Spleen (tissue), 11 donors: ENCODE measurements around the gene NIPBL. TPM values are rescaled to one million over a fixed set of nuclear protein-coding genes. Genes with fewer than 3 reads are reported as not detected.
"Not testable (repeated sequence)": the region's sequence is repeated elsewhere in the genome, so short reads cannot be mapped to it uniquely, and the experiment has no call there.

Experiments
- DNase-seq: peaks from one replicate; pipeline ENCODE4 v3.0.0-alpha.2; 2020
- H3K27ac ChIP-seq, 8 donors: fragments of 200-600 bp; sonication (generic) in 7 of 8; 1 replicate in 4 of 8; 2 replicates in 4 of 8; pipeline versions ENCODE4 v1.5.0 to v1.8.0; 2016 to 2021; ENCODE audit warnings: inconsistent platforms in 4 of 8, mild to moderate bottlenecking in 4 of 8, moderate library complexity in 1 of 8
- H3K27me3 ChIP-seq, 7 donors: fragments of 200-600 bp; sonication (generic) in 6 of 7; replicated peaks in 1 of 7; 1 replicate in 4 of 7; 2 replicates in 3 of 7; pipeline versions ENCODE4 v1.5.0 to v1.8.0; 2016 to 2021; ENCODE audit warnings: inconsistent platforms in 3 of 7, mild to moderate bottlenecking in 1 of 7
- H3K36me3 ChIP-seq, 6 donors: fragments of 200-600 bp; sonication (generic) in 5 of 6; 1 replicate in 4 of 6; 2 replicates in 2 of 6; pipeline versions ENCODE4 v1.5.0 to v1.8.0; 2016 to 2021; ENCODE audit warnings: inconsistent platforms in 2 of 6
- H3K4me1 ChIP-seq, 6 donors: fragments of 200-600 bp; sonication (generic) in 5 of 6; 1 replicate in 3 of 6; 2 replicates in 3 of 6; pipeline versions ENCODE4 v1.5.0 to v1.8.0; 2016 to 2021; ENCODE audit warnings: inconsistent platforms in 3 of 6
- H3K4me3 ChIP-seq, 8 donors: fragments of 200-600 bp; sonication (generic) in 7 of 8; 1 replicate in 4 of 8; 2 replicates in 4 of 8; pipeline versions ENCODE4 v1.5.0 to v1.8.0; 2016 to 2021; ENCODE audit warnings: inconsistent platforms in 4 of 8, mild to moderate bottlenecking in 4 of 8, moderate library complexity in 2 of 8
- H3K9me3 ChIP-seq, 8 donors: fragments of 200-600 bp; sonication (generic) in 7 of 8; 1 replicate in 4 of 8; 2 replicates in 4 of 8; pipeline versions ENCODE4 v1.5.0 to v1.8.0; 2016 to 2021; ENCODE audit warnings: inconsistent platforms in 4 of 8
- CTCF ChIP-seq, 11 experiments: fragments of 200-600 bp in 7 of 11; fragments of 450-650 bp in 4 of 11; sonication (generic) in 4 of 11; IDR thresholded peaks in 8 of 11; conservative IDR thresholded peaks in 3 of 11; 1 replicate in 7 of 11; 2 replicates in 4 of 11; pipeline versions ENCODE4 v1.4.0 to v1.8.0; 2016 to 2021; ENCODE audit warnings: antibody characterized with exemption in 11 of 11, inconsistent platforms in 4 of 11, mild to moderate bottlenecking in 1 of 11
- POLR2A ChIP-seq, 3 donors: fragments of 450-650 bp; IDR thresholded peaks; one replicate each; pipeline ENCODE4 v1.5.1; 2017; ENCODE audit warnings: antibody characterized with exemption in 3 of 3, mild to moderate bottlenecking in 1 of 3
- POLR2AphosphoS5 ChIP-seq, 3 donors: sonication (generic); formaldehyde crosslinking; IDR thresholded peaks; one replicate each; pipeline ENCODE4 v1.5.1; 2017; ENCODE audit warnings: antibody characterized with exemption in 3 of 3
- whole genome bisulfite sequencing, 5 donors: extraction: QIAGEN DNeasy Blood & Tissue Kit in 3 of 5; methylation state at CpG; one replicate each; pipeline versions ENCODE4 v1.1.5 to v1.1.7; 2013 to 2018; 5-methylcytosine and 5-hydroxymethylcytosine counted together
- intact Hi-C: fragments of 100-400 bp; cut with DNase I; formaldehyde crosslinking; loops from one replicate; pipeline ENCODE4 v1.15.0; 2023; ENCODE audit warnings: low total_unique reads
- polyA plus RNA-seq, 3 donors: library from polyadenylated mRNA; stranded (reverse); fragments of 200-250 nt; gene quantifications; one replicate each; pipeline ENCODE4 v1.2.1, GENCODE V29; 2013
- total RNA-seq, 7 donors: library from RNA; depleted of rRNA in 3 of 7; stranded (reverse); fragments of >200 nt in 3 of 7; fragmentation: NEBNext Ultra II Directional in 4 of 7; extraction: Animal tissue kit (Norgen Biotek cat#: 25700) in 4 of 7; gene quantifications; one replicate each; pipeline versions ENCODE4 v1.1.0 to v1.2.1, GENCODE V29; 2016 to 2021
- donor health status: healthy with polysubstance abuse.
- donor health status: DM: no; HTN: no; CAD: no; lungs with moderate emphysema.
- donor health status: DM: no; HTN: no; CAD: no.
- donor health status: Bipolar disorder and iron deficiency.
- donor health status: healthy.
- donor health status: DM: no; HTN: no; CAD: no.
- donor health status: DM: yes; HTN: yes; CAD: no.

NIPBL gene
- total and polyA plus RNA-seq, 10 donors, result 16.8 to 103 (median 83.1) TPM

- Histone ChIP-seq H3K36me3 (peaks cover 0 to 16% (median 0%) of the 10 kb centered on the region in 6 donors), H3K27me3 (no peaks in the 10 kb centered on the region), H3K4me3 (no peak overlapping the region), H3K4me1 (no peaks in the 10 kb centered on the region), H3K9me3 (no peaks in the 10 kb centered on the region), H3K27ac (no peak overlapping the region)
- intact Hi-C loops, result no loop called here
- TF ChIP-seq POLR2A (IDR thresholded peaks at IDR 0.05), result no peak
- TF ChIP-seq POLR2AphosphoS5 (IDR thresholded peaks at IDR 0.05), result no peak
- TF ChIP-seq CTCF (IDR thresholded peaks at IDR 0.05 in 8 of 11, conservative IDR thresholded peaks at IDR 0.05 in 3 of 11), result no peak
- no peak for DNase-seq
- WGBS, 5 donors, result 84 to 90% (median 86%) methylated on average over 12 of the region's 12 CpGs
These were observed 210.1 kb downstream of the NIPBL start for GRCh38 chr5:37086466-37087173.

- 82 to 92% (median 86%) methylated on average over 6 of the region's 6 CpGs for WGBS, 5 donors
- no peaks in the 10 kb centered on the region for H3K9me3 ChIP-seq
- no peak overlapping the region for H3K27ac ChIP-seq
- no peak for TF ChIP-seq POLR2A (IDR thresholded peaks at IDR 0.05)
- TF ChIP-seq CTCF (IDR thresholded peaks at IDR 0.05 in 8 of 11, conservative IDR thresholded peaks at IDR 0.05 in 3 of 11), result no peak
- no peak for TF ChIP-seq POLR2AphosphoS5 (IDR thresholded peaks at IDR 0.05)
- intact Hi-C loops, result no loop called here
- H3K36me3 ChIP-seq, result peaks cover 0 to 16% (median 0%) of the 10 kb centered on the region in 6 donors
- DNase-seq, result no peak
- no peaks in the 10 kb centered on the region for H3K4me1 ChIP-seq
- H3K27me3 ChIP-seq, result no peaks in the 10 kb centered on the region
- no peak overlapping the region for H3K4me3 ChIP-seq
These were observed 211.4 kb downstream of the NIPBL start for GRCh38 chr5:37088009-37088408.

- TF ChIP-seq POLR2AphosphoS5 (IDR thresholded peaks at IDR 0.05), result no peak
- TF ChIP-seq CTCF (IDR thresholded peaks at IDR 0.05 in 8 of 11, conservative IDR thresholded peaks at IDR 0.05 in 3 of 11), result no peak
- TF ChIP-seq POLR2A (IDR thresholded peaks at IDR 0.05), result no peak
- Histone ChIP-seq H3K27ac (no peak overlapping the region), H3K27me3 (no peaks in the 10 kb centered on the region), H3K4me1 (no peaks in the 10 kb centered on the region), H3K9me3 (peaks cover 0 to 1% (median 0%) of the 10 kb centered on the region in 8 donors), H3K36me3 (peaks cover 0 to 18% (median 0%) of the 10 kb centered on the region in 6 donors), H3K4me3 (no peak overlapping the region)
- 70 to 87% (median 81%) methylated on average over 7 of the region's 7 CpGs for WGBS, 5 donors
- intact Hi-C loops, result no loop called here
- no peak for DNase-seq
These were observed 213.7 kb downstream of the NIPBL start for GRCh38 chr5:37090123-37090726.

- Histone ChIP-seq H3K9me3 (peaks cover 0 to 7% (median 5%) of the 10 kb centered on the region in 8 donors), H3K4me1 (no peaks in the 10 kb centered on the region), H3K36me3 (peaks cover 0 to 13% (median 0%) of the 10 kb centered on the region in 6 donors), H3K4me3 (no peak overlapping the region), H3K27ac (no peak overlapping the region), H3K27me3 (no peaks in the 10 kb centered on the region)
- TF ChIP-seq POLR2AphosphoS5 (IDR thresholded peaks at IDR 0.05) (no peak), CTCF (IDR thresholded peaks at IDR 0.05 in 8 of 11, conservative IDR thresholded peaks at IDR 0.05 in 3 of 11) (no peak), POLR2A (IDR thresholded peaks at IDR 0.05) (no peak)
- intact Hi-C loops, result no loop called here
- 81 to 94% (median 85%) methylated on average over 2 of the region's 2 CpGs for WGBS, 5 donors
- no peak for DNase-seq
These were observed 214.2 kb downstream of the NIPBL start for GRCh38 chr5:37090781-37091180.

GRCh38 chr5:37093795-37094194 is 217.2 kb downstream of the NIPBL start:
- H3K4me1 ChIP-seq, DNase-seq, H3K27me3 ChIP-seq, H3K27ac ChIP-seq, intact Hi-C loops, H3K4me3 ChIP-seq, H3K36me3 ChIP-seq: not testable (repeated sequence)
- 85 to 90% (median 89%) methylated on average over 3 to 4 of the region's 4 CpGs for WGBS, 5 donors
- peaks cover 0 to 36% (median 31%) of the 10 kb centered on the region in 8 donors for H3K9me3 ChIP-seq

- 94 to 99% (median 96%) methylated on average over 5 of the region's 5 CpGs for WGBS, 5 donors
- H3K36me3 ChIP-seq, result peaks cover 0 to 14% (median 5%) of the 10 kb centered on the region in 6 donors
- H3K4me3 ChIP-seq, H3K27me3 ChIP-seq, H3K27ac ChIP-seq, H3K4me1 ChIP-seq, intact Hi-C loops, DNase-seq: not testable (repeated sequence)
- H3K9me3 ChIP-seq, result peaks cover 0 to 65% (median 58%) of the 10 kb centered on the region in 8 donors
These were observed 222.7 kb downstream of the NIPBL start for GRCh38 chr5:37099267-37099666.
